Activated naive CD8-positive, alpha-beta T cell treated with anti-CD3 and anti-CD28 coated beads, Interleukin-2, amount 10 ng/mL, durations not matched to agents 7 days and 5 days (primary cell): Measurements from ENCODE around the gene AHI1. TPM values are rescaled to one million over a fixed set of nuclear protein-coding genes. Genes with fewer than 3 reads are reported as not detected.

Experiments used
- ATAC-seq: fragments of 150-1000 bp; cut with Tn5 transposase; one replicate; pipeline ENCODE4 v1.10.0; 2021; ENCODE audit warnings: low read depth, moderate library complexity
- POLR2A ChIA-PET: fragments of 350-600 bp; sonication (Branson Sonifier 250); formaldehyde crosslinking; loops from one replicate; lab custom pipeline; 2021; ENCODE audit warnings: antibody characterized with exemption; lab: Charles Lee
- DNase-seq: peaks from one replicate; pipeline ENCODE4 v3.0.0; 2021
- H3K27ac Mint-ChIP-seq: one replicate; pipeline ENCODE4 v1.8.0; 2022; ENCODE audit warnings: mild to moderate bottlenecking, mixed read lengths
- H3K27me3 Mint-ChIP-seq: one replicate; pipeline ENCODE4 v1.8.0; 2022; ENCODE audit warnings: mild to moderate bottlenecking, moderate library complexity, mixed read lengths
- H3K36me3 Mint-ChIP-seq: one replicate; pipeline ENCODE4 v1.8.0; 2021; ENCODE audit warnings: mild to moderate bottlenecking, mixed read lengths
- H3K4me1 Mint-ChIP-seq: one replicate; pipeline ENCODE4 v1.8.0; 2021; ENCODE audit warnings: mixed read lengths
- H3K4me3 Mint-ChIP-seq: one replicate; pipeline ENCODE4 v1.8.0; 2022; ENCODE audit warnings: mild to moderate bottlenecking, moderate library complexity, mixed read lengths
- H3K9me3 Mint-ChIP-seq: one replicate; pipeline ENCODE4 v1.8.0; 2021; ENCODE audit warnings: mixed read lengths
- total RNA-seq, 2 experiments: library from RNA; stranded (reverse); gene quantifications; one replicate each; pipeline ENCODE4 v1.2.3, GENCODE V29; 2021

Gene AHI1
- total RNA-seq, 2 experiments from 2014 or later = 19.9 to 21.4 TPM

DNA sequence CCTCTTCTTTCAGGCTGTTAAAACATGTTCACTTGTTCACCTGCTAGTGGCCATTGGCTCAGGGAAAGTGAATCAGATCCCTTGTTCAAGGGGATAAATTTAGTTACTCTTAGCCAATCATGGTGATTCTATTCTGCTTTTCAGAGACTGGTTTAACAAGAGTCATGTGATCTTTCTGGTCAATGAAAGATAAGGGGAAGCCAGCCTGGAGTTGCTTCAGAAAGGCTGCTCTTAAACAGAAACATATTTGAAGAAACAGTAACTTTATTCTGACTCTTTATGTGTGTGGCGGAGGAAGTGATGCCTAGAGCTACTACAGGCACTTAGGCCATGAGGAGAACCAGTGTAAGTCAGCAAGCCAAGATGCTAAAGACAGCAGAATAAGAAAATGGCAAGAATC is 28.1 kb upstream of the AHI1 start:
- POLR2A ChIA-PET = no interaction called here
- Mint-ChIP-seq H3K27ac (no peak overlapping the region), H3K36me3 (no peaks in the 10 kb centered on the region), H3K9me3 (no peaks in the 10 kb centered on the region), H3K4me3 (no peak overlapping the region), H3K4me1 (peaks cover 4% of the 10 kb centered on the region), H3K27me3 (no peaks in the 10 kb centered on the region)
- no peak for DNase-seq
- no peak for ATAC-seq

DNA sequence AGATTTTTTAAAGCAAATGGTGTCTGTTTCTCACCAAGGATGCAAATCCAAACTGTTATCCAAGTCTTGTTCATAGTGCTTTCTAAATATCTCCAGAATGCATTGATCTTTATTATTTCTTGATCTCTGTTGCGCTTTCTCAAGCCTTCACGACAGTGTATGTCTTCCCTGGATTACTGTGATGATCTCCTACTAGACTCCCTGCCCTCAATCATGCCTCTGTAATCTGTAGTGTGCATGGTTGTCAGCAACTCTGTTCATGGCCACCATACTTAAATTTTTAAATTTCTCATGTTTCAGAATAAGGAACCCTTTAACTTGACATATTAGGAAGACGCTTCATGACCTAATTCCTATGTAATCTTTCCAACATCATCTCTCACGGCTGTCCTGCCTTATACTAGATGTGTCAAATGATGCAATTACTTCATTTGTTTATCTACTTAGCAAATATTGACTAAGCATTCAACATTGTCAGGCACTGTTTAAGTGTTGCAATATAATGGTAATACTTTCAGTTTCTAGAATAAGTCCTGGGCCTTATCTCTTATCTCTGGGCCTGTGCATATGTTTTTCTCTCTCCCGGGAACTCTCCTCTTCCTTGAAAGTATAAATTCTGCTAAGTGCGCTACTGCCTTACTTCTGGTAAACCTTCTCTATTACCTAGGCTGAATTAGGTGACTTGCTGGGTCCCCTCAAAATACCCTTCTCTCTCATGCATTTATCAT is 25.6 kb upstream of the AHI1 start:
- Mint-ChIP-seq H3K4me3 (no peak overlapping the region), H3K9me3 (peaks cover 6% of the 10 kb centered on the region), H3K27me3 (no peaks in the 10 kb centered on the region), H3K4me1 (peaks cover 4% of the 10 kb centered on the region), H3K36me3 (peaks cover 4% of the 10 kb centered on the region), H3K27ac (no peak overlapping the region)
- POLR2A ChIA-PET = no interaction called here
- DNase-seq (no peak), ATAC-seq (no peak)

DNA sequence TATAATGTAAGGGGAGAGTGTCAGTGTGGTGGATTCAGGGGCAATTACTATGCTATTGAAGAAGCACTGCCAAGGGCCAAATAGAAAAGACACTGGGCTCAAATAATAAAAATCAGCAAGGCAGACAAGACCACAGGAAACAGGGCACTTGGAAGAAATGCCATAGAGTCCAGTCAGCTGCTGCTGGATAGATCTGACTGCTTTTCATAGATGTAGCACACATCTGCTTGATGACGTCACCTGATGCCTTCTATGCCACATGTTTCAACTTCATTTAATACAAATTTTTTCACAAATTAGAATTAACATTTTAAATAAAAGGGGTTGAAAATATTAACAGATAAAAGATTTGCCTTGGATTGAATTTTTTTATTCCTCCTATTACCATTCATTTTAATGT is 23.9 kb upstream of the AHI1 start:
- POLR2A ChIA-PET = no interaction called here
- H3K27ac Mint-ChIP-seq = no peak overlapping the region
- no peak for ATAC-seq
- H3K9me3 Mint-ChIP-seq = peaks cover 11% of the 10 kb centered on the region
- H3K36me3 Mint-ChIP-seq = peaks cover 4% of the 10 kb centered on the region
- H3K4me3 Mint-ChIP-seq = no peak overlapping the region
- no peak for DNase-seq
- no peaks in the 10 kb centered on the region for H3K27me3 Mint-ChIP-seq
- H3K4me1 Mint-ChIP-seq = peaks cover 4% of the 10 kb centered on the region

DNA sequence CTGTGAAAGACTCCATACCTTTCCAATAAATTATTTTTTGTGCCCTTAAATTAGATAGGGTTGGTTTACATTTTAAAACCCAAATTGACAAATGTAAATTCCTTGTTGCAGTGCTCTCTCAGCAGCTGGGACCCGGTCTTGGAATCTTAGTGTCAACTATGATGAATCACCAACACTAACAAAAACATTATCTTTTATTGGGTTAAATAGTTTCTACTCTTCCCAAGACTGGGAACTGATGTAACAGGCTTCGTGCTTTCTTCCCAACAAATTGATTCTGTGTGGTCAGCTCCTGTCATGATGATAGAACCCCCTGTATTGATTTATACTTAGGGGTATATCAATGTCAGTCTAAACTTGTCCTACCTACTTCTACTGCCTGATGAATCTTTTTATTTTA is 23.2 kb upstream of the AHI1 start:
- no peak for ATAC-seq
- H3K4me1 Mint-ChIP-seq = peaks cover 4% of the 10 kb centered on the region

DNA sequence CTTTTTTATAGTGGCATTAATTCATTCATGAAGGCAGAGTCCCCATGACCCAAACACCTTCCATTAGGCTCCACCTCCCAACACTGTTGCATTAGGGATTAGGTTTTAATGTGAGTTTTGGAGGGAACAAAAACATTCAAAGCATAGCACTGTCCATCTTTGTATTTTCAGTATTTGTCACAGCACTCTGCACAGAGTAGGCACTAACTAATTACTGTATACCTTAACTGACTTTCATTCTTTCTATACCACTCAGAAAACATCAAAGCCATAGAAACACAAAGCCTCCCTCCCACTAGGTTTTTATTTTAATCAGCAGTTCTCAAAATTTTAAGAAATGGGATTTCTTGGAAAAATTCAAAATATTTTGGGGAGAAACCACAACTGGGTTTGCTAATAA is 21.8 kb upstream of the AHI1 start:
- Mint-ChIP-seq H3K4me3 (no peak overlapping the region), H3K36me3 (peaks cover 4% of the 10 kb centered on the region)
- no peak for ATAC-seq

More for the DNA sequence above, 23.2 kb upstream of the AHI1 start:
- POLR2A ChIA-PET = no interaction called here
- Mint-ChIP-seq H3K9me3 (peaks cover 11% of the 10 kb centered on the region), H3K27ac (no peak overlapping the region), H3K36me3 (peaks cover 4% of the 10 kb centered on the region), H3K4me3 (no peak overlapping the region), H3K27me3 (no peaks in the 10 kb centered on the region)
- no peak for DNase-seq

DNA sequence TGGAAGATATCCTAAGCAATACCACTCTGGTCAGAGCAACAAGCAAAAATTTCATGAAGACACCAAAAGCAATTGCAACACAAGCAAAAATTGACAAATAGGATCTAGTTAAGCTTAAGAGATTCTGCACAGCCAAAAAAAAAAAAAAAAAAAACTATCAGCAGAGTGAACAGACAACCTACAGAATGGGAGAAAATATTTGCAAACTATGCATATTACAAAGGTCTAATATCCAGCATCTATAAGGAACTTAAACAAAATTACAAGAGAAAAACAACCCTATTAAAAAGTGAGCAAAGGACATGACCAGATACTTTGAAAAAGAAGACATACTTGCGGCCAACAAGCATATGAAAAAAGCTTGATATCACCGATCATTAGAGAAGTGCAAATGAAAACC is 20.0 kb upstream of the AHI1 start:
- no peak for DNase-seq
- peaks cover 14% of the 10 kb centered on the region for H3K9me3 Mint-ChIP-seq

More for the DNA sequence above, 21.8 kb upstream of the AHI1 start:
- no peak for DNase-seq
- H3K4me1 Mint-ChIP-seq = peaks cover 4% of the 10 kb centered on the region
- H3K27me3 Mint-ChIP-seq = no peaks in the 10 kb centered on the region
- no peak overlapping the region for H3K27ac Mint-ChIP-seq
- peaks cover 11% of the 10 kb centered on the region for H3K9me3 Mint-ChIP-seq
- POLR2A ChIA-PET = no interaction called here

DNA sequence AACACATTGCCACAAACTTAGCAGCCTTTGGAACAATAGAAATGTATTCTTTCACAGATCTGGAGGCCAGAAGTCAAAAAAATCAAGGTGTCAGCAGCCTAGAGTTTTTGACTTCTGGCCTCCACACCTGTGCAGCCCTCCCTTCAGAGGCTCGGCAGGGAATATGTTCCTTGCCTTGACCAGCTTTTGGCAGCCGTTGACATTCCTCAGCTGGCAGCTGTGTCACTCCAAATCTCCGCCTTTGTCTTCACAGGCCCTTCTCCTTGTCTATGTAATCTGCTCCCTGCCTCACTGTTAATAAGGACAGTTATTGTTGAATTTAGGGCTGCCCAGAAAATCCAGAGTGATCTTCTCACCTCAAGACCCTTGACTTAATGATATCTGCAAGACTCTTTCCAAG is 17.2 kb upstream of the AHI1 start:
- no peak overlapping the region for H3K27ac Mint-ChIP-seq
- no peaks in the 10 kb centered on the region for H3K27me3 Mint-ChIP-seq
- POLR2A ChIA-PET = no interaction called here
- H3K9me3 Mint-ChIP-seq = peaks cover 17% of the 10 kb centered on the region
- no peak for DNase-seq
- peaks cover 12% of the 10 kb centered on the region for H3K36me3 Mint-ChIP-seq
- H3K4me3 Mint-ChIP-seq = no peak overlapping the region
- no peaks in the 10 kb centered on the region for H3K4me1 Mint-ChIP-seq
- no peak for ATAC-seq

More for the DNA sequence above, 20.0 kb upstream of the AHI1 start:
- peaks cover 8% of the 10 kb centered on the region for H3K36me3 Mint-ChIP-seq
- H3K4me1 Mint-ChIP-seq = no peaks in the 10 kb centered on the region
- H3K27me3 Mint-ChIP-seq = no peaks in the 10 kb centered on the region
- POLR2A ChIA-PET = no interaction called here
- no peak overlapping the region for H3K27ac Mint-ChIP-seq
- H3K4me3 Mint-ChIP-seq = no peak overlapping the region
- no peak for ATAC-seq

DNA sequence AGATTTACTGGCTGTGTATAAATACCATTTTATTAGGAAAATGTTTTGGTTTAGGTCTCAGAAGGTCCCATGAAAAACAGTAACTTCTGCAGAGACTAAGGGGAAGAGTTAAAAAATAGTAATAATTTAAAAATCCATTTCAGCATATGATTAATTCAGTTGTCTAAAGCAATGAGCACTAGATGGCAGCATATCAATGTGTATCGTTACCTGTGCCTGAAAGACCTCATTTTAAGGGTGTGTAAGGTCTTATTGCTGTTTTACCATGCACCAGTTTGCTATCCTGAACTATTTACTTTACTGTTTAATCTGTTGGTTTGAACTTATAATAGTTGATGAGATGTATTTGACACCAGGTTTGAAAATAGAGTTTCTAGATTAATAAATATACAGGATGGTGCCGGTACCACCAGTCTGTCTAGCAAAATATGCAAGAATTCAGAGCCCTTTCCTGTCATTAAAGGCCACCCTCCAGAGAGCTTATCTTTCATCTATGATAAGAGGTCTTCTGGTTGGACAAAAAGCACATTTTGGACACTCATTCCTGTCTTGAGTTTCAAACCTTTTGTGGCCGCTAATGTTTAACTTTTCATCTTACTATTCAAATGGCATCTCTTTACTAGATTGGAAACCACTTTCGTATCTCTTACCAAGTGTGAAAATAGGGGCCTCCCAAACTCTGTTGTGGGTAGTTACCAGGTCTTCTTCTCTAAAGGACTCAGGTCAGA is 8.9 kb upstream of the AHI1 start:
- no peak for DNase-seq
- Mint-ChIP-seq H3K36me3 (no peaks in the 10 kb centered on the region), H3K27ac (no peak overlapping the region), H3K9me3 (no peaks in the 10 kb centered on the region), H3K4me1 (peaks cover 2% of the 10 kb centered on the region), H3K27me3 (no peaks in the 10 kb centered on the region), H3K4me3 (no peak overlapping the region)
- peak; percentile 74 for ATAC-seq
- POLR2A ChIA-PET = interaction anchor here (1.4 kb wide), 1 partner anchor 720 kb away, joined by 3 read pairs; no protein-coding TSS in a partner anchor

DNA sequence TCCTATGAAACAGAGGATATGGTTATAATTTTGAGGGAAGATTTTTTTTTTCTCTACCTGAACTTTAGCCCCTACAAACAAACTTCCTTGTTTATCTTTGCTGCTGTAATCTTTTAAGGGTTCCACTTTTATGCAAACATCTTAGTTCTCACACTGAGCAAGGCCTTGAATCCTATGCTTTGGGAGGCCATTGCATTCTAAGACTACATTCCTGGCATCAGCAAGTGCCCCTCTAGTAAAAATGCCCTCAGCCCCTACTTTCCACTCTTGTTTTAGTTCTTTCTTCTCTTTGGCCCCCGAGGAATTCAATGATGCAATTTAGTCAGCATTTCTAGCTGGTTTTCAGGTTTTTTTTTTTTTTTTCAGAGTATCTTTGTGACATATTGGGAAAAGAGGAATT is 8.1 kb upstream of the AHI1 start:
- Mint-ChIP-seq H3K27ac (no peak overlapping the region), H3K9me3 (no peaks in the 10 kb centered on the region), H3K27me3 (no peaks in the 10 kb centered on the region), H3K4me1 (peaks cover 2% of the 10 kb centered on the region), H3K4me3 (no peak overlapping the region), H3K36me3 (no peaks in the 10 kb centered on the region)
- ATAC-seq (no peak), DNase-seq (no peak)
- POLR2A ChIA-PET = interaction anchor here (1.4 kb wide), 1 partner anchor 721 kb away, joined by 3 read pairs; no protein-coding TSS in a partner anchor

DNA sequence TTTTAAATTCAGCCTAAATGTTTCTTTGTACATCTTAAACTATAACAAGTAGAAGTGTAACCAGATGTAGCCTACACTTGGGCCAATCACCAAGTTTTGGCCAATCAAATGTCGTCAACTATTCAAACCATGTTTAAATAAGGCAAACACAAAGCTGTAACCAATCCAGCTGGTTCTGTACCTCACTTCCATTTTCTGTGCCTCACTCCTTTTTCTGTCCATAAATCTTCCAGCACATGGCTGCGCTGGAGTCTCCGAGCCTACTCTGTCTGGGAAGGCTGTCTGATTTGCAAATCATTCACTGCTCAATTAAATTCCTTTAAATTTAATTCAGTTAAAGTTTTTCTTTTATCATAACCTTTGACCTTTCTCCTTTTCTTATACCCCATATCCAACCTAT is 7.7 kb upstream of the AHI1 start:
- Mint-ChIP-seq H3K4me3 (no peak overlapping the region), H3K4me1 (peaks cover 2% of the 10 kb centered on the region), H3K36me3 (no peaks in the 10 kb centered on the region), H3K27ac (no peak overlapping the region), H3K9me3 (no peaks in the 10 kb centered on the region), H3K27me3 (no peaks in the 10 kb centered on the region)
- POLR2A ChIA-PET = no interaction called here
- DNase-seq (no peak), ATAC-seq (no peak)

DNA sequence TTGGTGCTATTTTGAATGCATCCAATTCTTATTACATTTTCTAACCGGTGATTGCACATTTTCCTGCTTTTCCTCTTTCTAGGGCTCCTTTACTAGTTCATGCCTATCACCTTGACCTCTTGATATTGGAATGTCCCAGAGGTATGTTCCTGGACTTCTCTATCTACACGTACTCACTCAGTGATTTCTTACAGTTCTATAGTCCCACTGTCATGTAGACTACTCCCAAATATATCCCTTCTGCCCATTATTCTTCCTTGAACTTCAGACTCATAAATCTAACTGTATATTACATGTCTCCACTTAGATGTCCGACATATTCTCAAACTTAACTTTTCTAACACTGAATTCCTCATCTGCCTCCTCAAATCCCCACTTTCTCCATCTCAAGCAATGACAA is 7.2 kb upstream of the AHI1 start:
- ATAC-seq (no peak), DNase-seq (no peak)
- no peaks in the 10 kb centered on the region for H3K9me3 Mint-ChIP-seq
- H3K36me3 Mint-ChIP-seq = no peaks in the 10 kb centered on the region
- no peak overlapping the region for H3K27ac Mint-ChIP-seq
- peaks cover 2% of the 10 kb centered on the region for H3K4me1 Mint-ChIP-seq
- POLR2A ChIA-PET = no interaction called here
- no peaks in the 10 kb centered on the region for H3K27me3 Mint-ChIP-seq
- H3K4me3 Mint-ChIP-seq = no peak overlapping the region

DNA sequence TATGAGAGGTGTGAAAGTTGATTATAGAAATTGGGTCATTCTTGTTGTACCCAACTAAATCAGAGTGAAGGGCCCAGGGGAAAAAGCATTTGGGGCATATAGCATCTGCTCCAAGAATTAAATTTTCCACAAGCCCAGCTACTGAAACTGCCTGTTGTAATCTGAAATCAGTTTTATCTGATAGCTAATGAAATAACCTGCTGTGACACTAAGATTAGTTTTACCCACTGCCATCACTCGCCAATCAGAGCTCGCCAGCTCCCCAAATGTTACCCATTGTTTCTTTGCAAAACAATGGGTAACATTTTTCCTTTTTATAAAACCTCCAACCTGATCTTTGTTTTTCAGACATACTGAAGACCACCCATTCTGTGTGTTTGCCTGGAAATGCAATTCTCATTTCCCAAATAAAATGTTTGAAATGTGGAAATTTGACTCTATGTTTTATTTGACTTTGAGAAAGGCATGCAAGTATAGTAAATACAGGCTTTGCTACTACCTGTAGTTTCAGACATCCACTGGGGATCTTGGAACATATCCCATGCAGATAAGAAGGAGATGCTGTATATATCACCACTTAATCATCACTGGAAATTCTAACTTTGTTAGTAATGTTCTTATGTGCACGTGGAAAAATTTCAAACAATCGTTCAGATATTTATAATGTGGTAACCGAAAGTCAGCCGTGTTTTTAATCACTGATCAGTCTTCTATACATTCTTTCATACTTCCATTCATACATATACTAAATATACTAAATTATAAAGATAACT is 6.3 kb upstream of the AHI1 start:
- Mint-ChIP-seq H3K4me3 (no peak overlapping the region), H3K4me1 (peaks cover 2% of the 10 kb centered on the region), H3K9me3 (no peaks in the 10 kb centered on the region), H3K27ac (no peak overlapping the region), H3K27me3 (no peaks in the 10 kb centered on the region), H3K36me3 (no peaks in the 10 kb centered on the region)
- POLR2A ChIA-PET = no interaction called here
- ATAC-seq = no peak
- DNase-seq = no peak
